A549 (cell line): ENCODE data around the gene ATP8A1. TPM values are rescaled to one million over a fixed set of nuclear protein-coding genes. Genes with fewer than 3 reads are reported as not detected.

Source experiments
- ATAC-seq, 2 experiments: fragments of 200-7000 bp in 1 of 2; fragments of >200 bp in 1 of 2; cut with Nextera tagmentation in 1 of 2; cut with Tn5 transposase in 1 of 2; 3 replicates each; pipeline versions ENCODE4 v1.8.0 to v1.9.1; 2018 to 2020; ENCODE audit warnings: mild to moderate bottlenecking in 1 of 2, moderate library complexity in 1 of 2
- CTCF ChIA-PET: fragments of 300-600 bp; sonication (Branson Sonifier 250); formaldehyde crosslinking; extraction: SDS; loops from one replicate; lab custom pipeline; 2021; ENCODE audit warnings: antibody characterized with exemption, inconsistent platforms; lab: Yijun Ruan, JAX
- POLR2A ChIA-PET: fragments of 350-600 bp; formaldehyde crosslinking; extraction: SDS; loops from one replicate; lab custom pipeline; 2021; ENCODE audit warnings: antibody characterized with exemption, inconsistent platforms; lab: Yijun Ruan, JAX
- DNase-seq, 2 experiments: peaks; one replicate each; pipeline versions ENCODE4 v3.0.0 to v3.0.0-alpha.2; 2011 to 2016; ENCODE audit warnings: low read depth in 1 of 2, low spot score in 1 of 2
- FAIRE-seq: peaks from 2 replicates; lab custom pipeline; 2011; peaks lifted over from hg19 to GRCh38; lab: Jason Lieb, UNC
- H3K27ac ChIP-seq, 2 experiments: fragments of >200 bp; sonication (Bioruptor Twin); formaldehyde crosslinking; 3 replicates each; pipeline ENCODE4 v1.5.1; 2016 to 2017
- H3K4me1 ChIP-seq: fragments of >200 bp; sonication (Bioruptor Twin); formaldehyde crosslinking; 3 replicates; pipeline ENCODE4 v1.6.1; 2016
- H3K4me2 ChIP-seq: fragments of >200 bp; sonication (Bioruptor Twin); formaldehyde crosslinking; 3 replicates; pipeline ENCODE4 v1.6.1; 2016
- H3K4me3 ChIP-seq: fragments of >200 bp; sonication (Bioruptor Twin); formaldehyde crosslinking; 3 replicates; pipeline ENCODE4 v1.5.1; 2016
- H3K9me3 ChIP-seq: fragments of >200 bp; sonication (Bioruptor Twin); formaldehyde crosslinking; 3 replicates; pipeline ENCODE4 v1.6.1; 2016
- ATOH8 ChIP-seq: fragments of 250-450 bp; sonication (Bioruptor Pico); IDR thresholded peaks from 2 replicates; pipeline ENCODE4 v1.5.0; 2020; ENCODE audit warnings: low read depth, mild to moderate bottlenecking, moderate library complexity
- BHLHE40 ChIP-seq: IDR thresholded peaks from 2 replicates; pipeline ENCODE4 v1.6.1; 2012; ENCODE audit warnings: low read depth, low read length, inconsistent platforms
- CBX8 ChIP-seq: fragments of 200-600 bp; sonication (generic); IDR thresholded peaks from 2 replicates; pipeline ENCODE4 v1.6.1; 2016
- CEBPB ChIP-seq, 2 experiments: fragments of >200 bp in 1 of 2; sonication (Bioruptor Twin) in 1 of 2; formaldehyde crosslinking in 1 of 2; IDR thresholded peaks; 2 replicates each; pipeline ENCODE4 v1.6.1; 2012 to 2016
- CHD2 ChIP-seq: fragments of 150-350 bp; IDR thresholded peaks from 2 replicates; pipeline ENCODE4 v1.6.1; 2014; ENCODE audit warnings: low read length; ENCODE audit not compliant: partially characterized antibody
- CTCF ChIP-seq: fragments of >200 bp; sonication (Bioruptor Twin); formaldehyde crosslinking; IDR thresholded peaks from 3 replicates; pipeline ENCODE4 v1.5.1; 2016
- E2F6 ChIP-seq: IDR thresholded peaks from 2 replicates; pipeline ENCODE4 v1.6.1; 2012; ENCODE audit warnings: low read depth, borderline replicate concordance
- FOSB ChIP-seq: fragments of 250-450 bp; sonication (Bioruptor Pico); IDR thresholded peaks from 2 replicates; pipeline ENCODE4 v1.5.0; 2020; ENCODE audit warnings: mild to moderate bottlenecking, moderate library complexity
- GATA3 ChIP-seq: IDR thresholded peaks from 2 replicates; pipeline ENCODE4 v1.6.1; 2012; ENCODE audit warnings: borderline replicate concordance
- HDAC2 ChIP-seq: fragments of 200-600 bp; sonication (generic); IDR thresholded peaks from 2 replicates; pipeline ENCODE4 v1.6.1; 2016
- HES2 ChIP-seq: fragments of >200 bp; sonication (Bioruptor Twin); formaldehyde crosslinking; IDR thresholded peaks from 2 replicates; pipeline ENCODE4 v1.6.1; 2016
- HOXB13 ChIP-seq: fragments of 250-450 bp; sonication (Bioruptor Pico); IDR thresholded peaks from 2 replicates; pipeline ENCODE4 v1.5.0; 2020; ENCODE audit warnings: low read depth, mild to moderate bottlenecking, moderate library complexity
- HOXB5 ChIP-seq: fragments of 250-450 bp; sonication (Bioruptor Pico); IDR thresholded peaks from 2 replicates; pipeline ENCODE4 v1.5.0; 2020; ENCODE audit warnings: mild to moderate bottlenecking, moderate library complexity
- JUN ChIP-seq, 2 experiments: fragments of >200 bp; sonication (Bioruptor Twin); formaldehyde crosslinking; IDR thresholded peaks; 2 replicates in 1 of 2; 3 replicates in 1 of 2; pipeline ENCODE4 v1.6.1; 2016 to 2017
- JUNB ChIP-seq: fragments of >200 bp; sonication (Bioruptor Twin); formaldehyde crosslinking; IDR thresholded peaks from 2 replicates; pipeline ENCODE4 v1.6.1; 2016
- KDM5A ChIP-seq: fragments of 200-600 bp; sonication (generic); IDR thresholded peaks from 2 replicates; pipeline ENCODE4 v1.6.1; 2016; ENCODE audit warnings: antibody characterized with exemption, mild to moderate bottlenecking
- MAX ChIP-seq: IDR thresholded peaks from 2 replicates; pipeline ENCODE4 v1.6.1; 2012
- MYC ChIP-seq: IDR thresholded peaks from 2 replicates; pipeline ENCODE4 v1.6.1; 2012; ENCODE audit warnings: mild to moderate bottlenecking, inconsistent platforms, low read length, improper control_type of control experiment, borderline replicate concordance
- NFE2L2 ChIP-seq: fragments of 150-350 bp; conservative IDR thresholded peaks from 2 replicates; pipeline ENCODE4 v1.6.1; 2014; ENCODE audit warnings: low read length
- PBX3 ChIP-seq: IDR thresholded peaks from 2 replicates; pipeline ENCODE4 v1.6.1; 2012
- PHF8 ChIP-seq: fragments of 200-600 bp; sonication (generic); IDR thresholded peaks from 2 replicates; pipeline ENCODE4 v1.6.1; 2016; ENCODE audit warnings: low read depth, mild to moderate bottlenecking, antibody characterized with exemption, moderate library complexity, borderline replicate concordance
- POLR2A ChIP-seq: IDR thresholded peaks from 2 replicates; pipeline ENCODE4 v1.6.1; 2012; ENCODE audit warnings: mild to moderate bottlenecking, low read length
- RCOR1 ChIP-seq: fragments of 150-350 bp; IDR thresholded peaks from 2 replicates; pipeline ENCODE4 v1.6.1; 2014; ENCODE audit warnings: antibody characterized with exemption, low read length, low read depth
- SMC3 ChIP-seq: fragments of >200 bp; sonication (Bioruptor Twin); formaldehyde crosslinking; IDR thresholded peaks from 3 replicates; pipeline ENCODE4 v1.6.1; 2018; ENCODE audit warnings: inconsistent platforms
- ZC3H11A ChIP-seq: fragments of 450-650 bp; IDR thresholded peaks from 2 replicates; pipeline ENCODE4 v1.6.1; 2014; ENCODE audit warnings: antibody characterized with exemption, mild to moderate bottlenecking
- ZFP36 ChIP-seq: fragments of 450-650 bp; IDR thresholded peaks from 2 replicates; pipeline ENCODE4 v1.6.1; 2014; ENCODE audit warnings: borderline replicate concordance; ENCODE audit not compliant: partially characterized antibody
- ZNF302 ChIP-seq: fragments of 250-450 bp; sonication (Bioruptor Pico); IDR thresholded peaks from 2 replicates; pipeline ENCODE4 v1.9.0; 2021; ENCODE audit warnings: inconsistent platforms, mild to moderate bottlenecking, moderate library complexity
- ZSCAN20 ChIP-seq: fragments of 250-450 bp; sonication (Bioruptor Pico); IDR thresholded peaks from 2 replicates; pipeline ENCODE4 v1.8.0; 2022; ENCODE audit warnings: mild to moderate bottlenecking, moderate library complexity
- WGBS: methylation state at CpG from one replicate; pipeline ENCODE4 v1.1.6; 2017; ENCODE audit errors: missing lambda C conversion rate; 5-methylcytosine and 5-hydroxymethylcytosine counted together
- polyA plus RNA-seq, 4 experiments: library from polyadenylated mRNA; depleted of rRNA in 3 of 4; stranded (reverse); fragments of >200 nt; fragmentation: RNase III in 1 of 4; extraction: RNeasy Plus Mini Kit Qiagen cat#74134 plus additional on column Dnase treatment in 1 of 4; gene quantifications; 2 replicates in 3 of 4; 3 replicates in 1 of 4; pipeline ENCODE4 v1.2.3, GENCODE V29; 2011 to 2017

ATP8A1 gene
- polyA plus RNA-seq, 2 of the 4 experiments (the other 2 are of a cell fraction) = 0.06 to 0.25 TPM

GRCh38 chr4:42646013-42646784 lies 10.7 kb downstream of the ATP8A1 start (continued):
- TF ChIP-seq E2F6 (no peak), ZNF302 (CRISPR knock-in tag) (no peak)
- TF ChIP-seq, all 56 proteins: peak for 0

GRCh38 chr4:42644897-42645296 lies 12.0 kb downstream of the ATP8A1 start:
- TF ChIP-seq RCOR1 (no peak), CHD2 (no peak), NFE2L2 (no peak), HES2 (no peak), ZNF302 (CRISPR knock-in tag) (no peak), MAX (no peak), CBX8 (no peak), ZSCAN20 (CRISPR knock-in tag) (no peak), JUNB (no peak), CEBPB (IDR thresholded peaks at IDR 0.05) (no peak), ZFP36 (no peak), PHF8 (no peak), KDM5A (no peak), FOSB (CRISPR knock-in tag) (no peak)
- H3K9me3 ChIP-seq = no peaks in the 10 kb centered on the region
- no peak overlapping the region for H3K4me3 ChIP-seq
- FAIRE-seq (no peak), ATAC-seq (no peak), DNase-seq (no peak)
- no peaks in the 10 kb centered on the region for H3K4me1 ChIP-seq
- H3K4me2 ChIP-seq = no peak overlapping the region
- POLR2A ChIA-PET = no interaction called here
- H3K27ac ChIP-seq = no peak overlapping the region
- CTCF ChIA-PET = interaction anchor here (0.6 kb wide), 1 partner anchor 681 kb away, joined by 3 read pairs; no protein-coding TSS in a partner anchor

- ChIA-PET POLR2A (no interaction called here), CTCF (no interaction called here)
- ATAC-seq = no peak
- no peak overlapping the region for H3K4me2 ChIP-seq
- no peak overlapping the region for H3K27ac ChIP-seq
- no peak for FAIRE-seq
- no peak for DNase-seq
- no peak overlapping the region for H3K4me3 ChIP-seq
- 60% methylated on average over 5 of the region's 5 CpGs for WGBS
- H3K4me1 ChIP-seq = no peaks in the 10 kb centered on the region
- H3K9me3 ChIP-seq = no peaks in the 10 kb centered on the region
- no peak for TF ChIP-seq SMC3
- TF ChIP-seq ZC3H11A = no peak
- TF ChIP-seq PHF8 = no peak
- TF ChIP-seq E2F6 = no peak
- TF ChIP-seq MAX = no peak
- no peak for TF ChIP-seq GATA3
- no peak for TF ChIP-seq RCOR1
- TF ChIP-seq HOXB5 (CRISPR knock-in tag) = no peak
- TF ChIP-seq JUN (IDR thresholded peaks at IDR 0.05) = no peak
- no peak for TF ChIP-seq CEBPB (IDR thresholded peaks at IDR 0.05)
- TF ChIP-seq HDAC2 = no peak
- TF ChIP-seq ZSCAN20 (CRISPR knock-in tag) = no peak
- TF ChIP-seq ATOH8 (CRISPR knock-in tag) = no peak
- TF ChIP-seq CTCF = no peak
- TF ChIP-seq PBX3 = no peak
- TF ChIP-seq POLR2A = no peak
- TF ChIP-seq BHLHE40 = no peak
- TF ChIP-seq MYC = no peak
- no peak for TF ChIP-seq HOXB13 (CRISPR knock-in tag)
Measured at GRCh38 chr4:42643685-42644084, 13.2 kb downstream of the ATP8A1 start.
